Peyer's patch (tissue), 4 donors: ENCODE results near the gene DCLK2. TPM values are rescaled to one million over a fixed set of nuclear protein-coding genes. Genes with fewer than 3 reads are reported as not detected.

Experiments used
- DNase-seq, 3 donors: peaks; one replicate each; pipeline ENCODE4 v3.0.0-alpha.2; 2017 to 2019
- H3K27ac ChIP-seq, 4 donors: fragments of 200-600 bp; sonication (generic); one replicate each; pipeline ENCODE4 v1.5.1; 2016 to 2019
- H3K27me3 ChIP-seq, 2 donors: fragments of 200-600 bp; sonication (generic); one replicate each; pipeline ENCODE4 v1.5.1; 2019
- H3K36me3 ChIP-seq, 3 donors: fragments of 200-600 bp; sonication (generic); one replicate each; pipeline ENCODE4 v1.5.1; 2016 to 2019
- H3K4me1 ChIP-seq, 4 donors: fragments of 200-600 bp; sonication (generic); one replicate each; pipeline ENCODE4 v1.5.1; 2016 to 2019
- H3K4me3 ChIP-seq, 4 donors: fragments of 200-600 bp; sonication (generic); 1 replicate in 3 of 4; 2 replicates in 1 of 4; pipeline ENCODE4 v1.5.1; 2016 to 2019; ENCODE audit warnings: mild to moderate bottlenecking in 1 of 4
- H3K9me3 ChIP-seq, 4 donors: fragments of 200-600 bp; sonication (generic); one replicate each; pipeline ENCODE4 v1.5.1; 2016 to 2019; ENCODE audit warnings: mild to moderate bottlenecking in 1 of 4
- CTCF ChIP-seq, 6 experiments: fragments of 450-650 bp in 4 of 6; fragments of 200-600 bp in 2 of 6; sonication (generic) in 1 of 6; IDR thresholded peaks; one replicate each; pipeline ENCODE4 v1.5.1; 2017 to 2019; ENCODE audit warnings: antibody characterized with exemption in 6 of 6, mild to moderate bottlenecking in 3 of 6, moderate library complexity in 1 of 6
- POLR2A ChIP-seq, 2 donors: fragments of 450-650 bp; IDR thresholded peaks; one replicate each; pipeline ENCODE4 v1.5.1; 2017; ENCODE audit warnings: antibody characterized with exemption in 2 of 2, mild to moderate bottlenecking in 2 of 2, moderate library complexity in 2 of 2
- total RNA-seq, 4 donors: library from RNA; depleted of rRNA; stranded (reverse); fragments of >200 nt; gene quantifications; one replicate each; pipeline ENCODE4 v1.1.0, GENCODE V29; 2016

The DCLK2 gene
- total RNA-seq, 4 donors from 2014 or later = 2.1 to 12.4 (median 3.1) TPM

DNA sequence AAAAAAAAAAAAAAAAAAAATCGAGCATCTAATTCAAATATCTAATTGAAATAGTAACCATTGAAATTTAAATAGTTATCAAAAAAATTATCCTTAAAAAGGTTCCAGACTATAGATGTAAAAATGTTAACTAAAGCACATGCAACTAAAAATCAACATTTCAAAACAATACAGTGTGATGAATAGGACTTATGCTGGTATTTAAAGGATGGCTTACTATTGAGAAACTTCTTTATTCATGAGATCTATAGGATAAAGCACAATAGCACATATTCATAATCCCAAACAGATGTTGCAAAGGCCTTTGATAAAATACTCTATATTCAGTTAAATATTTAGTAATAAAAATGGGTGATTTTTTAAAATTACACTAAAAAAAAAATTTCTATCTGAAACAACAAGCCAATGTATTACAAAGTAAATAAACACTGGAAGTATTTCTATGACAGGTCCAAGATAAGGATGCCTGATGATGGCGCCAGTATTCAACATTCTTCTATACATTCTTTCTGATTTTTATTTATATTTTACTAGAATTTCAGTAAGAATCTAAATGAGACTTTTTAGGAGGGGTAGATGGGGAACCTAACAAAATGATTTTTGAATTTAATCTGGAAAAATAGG, 26.3 kb downstream of the DCLK2 start:
- no peak overlapping the region for H3K27ac ChIP-seq
- no peaks in the 10 kb centered on the region for H3K4me1 ChIP-seq
- H3K36me3 ChIP-seq = no peaks in the 10 kb centered on the region
- DNase-seq = no peak
- TF ChIP-seq CTCF (IDR thresholded peaks at IDR 0.05) (no peak), POLR2A (IDR thresholded peaks at IDR 0.05) (no peak)
- H3K27me3 ChIP-seq = no peaks in the 10 kb centered on the region
- no peak overlapping the region for H3K4me3 ChIP-seq
- H3K9me3 ChIP-seq = no peaks in the 10 kb centered on the region

- no peak for DNase-seq
- Histone ChIP-seq H3K27ac (no peak overlapping the region), H3K27me3 (no peaks in the 10 kb centered on the region), H3K9me3 (no peaks in the 10 kb centered on the region), H3K36me3 (no peaks in the 10 kb centered on the region), H3K4me1 (no peaks in the 10 kb centered on the region), H3K4me3 (no peak overlapping the region)
- TF ChIP-seq POLR2A (IDR thresholded peaks at IDR 0.05) = no peak
- no peak for TF ChIP-seq CTCF (IDR thresholded peaks at IDR 0.05)
Observed at GRCh38 chr4:150106886-150107285, 28.6 kb downstream of the DCLK2 start.

- Histone ChIP-seq H3K4me1 (no peaks in the 10 kb centered on the region), H3K27ac (no peak overlapping the region), H3K4me3 (no peak overlapping the region), H3K36me3 (no peaks in the 10 kb centered on the region), H3K9me3 (no peaks in the 10 kb centered on the region), H3K27me3 (no peaks in the 10 kb centered on the region)
- no peak for TF ChIP-seq CTCF (IDR thresholded peaks at IDR 0.05)
- no peak for TF ChIP-seq POLR2A (IDR thresholded peaks at IDR 0.05)
- no peak for DNase-seq
Observed at GRCh38 chr4:150108691-150109090, 30.4 kb downstream of the DCLK2 start.

GRCh38 chr4:150114641-150115040, 36.4 kb downstream of the DCLK2 start:
- Histone ChIP-seq H3K4me3 (no peak overlapping the region), H3K9me3 (no peaks in the 10 kb centered on the region), H3K27ac (no peak overlapping the region), H3K27me3 (no peaks in the 10 kb centered on the region), H3K36me3 (no peaks in the 10 kb centered on the region), H3K4me1 (no peaks in the 10 kb centered on the region)
- no peak for DNase-seq
- TF ChIP-seq CTCF (IDR thresholded peaks at IDR 0.05) (no peak), POLR2A (IDR thresholded peaks at IDR 0.05) (no peak)

- Histone ChIP-seq H3K27ac (no peak overlapping the region), H3K4me3 (no peak overlapping the region)
Observed at GRCh38 chr4:150115851-150116250, 37.6 kb downstream of the DCLK2 start.

More at GRCh38 chr4:150115851-150116250, 37.6 kb downstream of the DCLK2 start:
- no peak for DNase-seq
- Histone ChIP-seq H3K36me3 (no peaks in the 10 kb centered on the region), H3K4me1 (no peaks in the 10 kb centered on the region), H3K27me3 (no peaks in the 10 kb centered on the region), H3K9me3 (no peaks in the 10 kb centered on the region)
- TF ChIP-seq POLR2A (IDR thresholded peaks at IDR 0.05) (no peak), CTCF (IDR thresholded peaks at IDR 0.05) (no peak)
